A375 (cell line): ENCODE measurements around the gene HAVCR2. TPM values are rescaled to one million over a fixed set of nuclear protein-coding genes. Genes with fewer than 3 reads are reported as not detected.

Source experiments
- total RNA-seq: library from RNA; depleted of rRNA; stranded (reverse); fragments of >200 nt; shearing (Covaris generic); gene quantifications from 2 replicates; pipeline ENCODE4 v1.2.3, GENCODE V29; 2014; rRNA removed

HAVCR2 gene
- 1.2 TPM in 1 of 2 replicates, not detected in the other for total RNA-seq

GRCh38 chr5:157108976-157109375, at the start of gene HAVCR2:
Gene HAVCR2, minus strand, starts transcription at chr5:157109044. Its CDS starts 61 bp downstream, at chr5:157108983.

GRCh38 chr5:157142317-157143126, 33.7 kb upstream of the HAVCR2 start, which contains the start of gene MED7:
Gene MED7, minus strand, starts transcription at chr5:157142865. Its CDS starts 3,434 bp downstream, at chr5:157139431.

GRCh38 chr5:157059093-157059539, 49.7 kb downstream of the HAVCR2 start, which contains the start of gene HAVCR1:
Gene HAVCR1, minus strand, starts transcription at chr5:157059116. Its CDS starts 1,173 bp downstream, at chr5:157057943.

Other genes with a start within 250 kb of the HAVCR2 start
- not detected in 2 replicates for gene TIMD4, start 145.8 kb downstream of the HAVCR2 start, total RNA-seq
- not detected in 2 replicates for gene HAVCR1, start 49.9 kb downstream of the HAVCR2 start, total RNA-seq
- 6.1 and 7.6 TPM in 2 replicates for gene MED7, start 33.8 kb upstream of the HAVCR2 start, total RNA-seq
- not detected in 2 replicates for gene GARIN3, start 57.2 kb upstream of the HAVCR2 start, total RNA-seq
- not detected in 2 replicates for gene ITK, start 71.8 kb upstream of the HAVCR2 start, total RNA-seq
- 8.4 and 14.2 TPM in 2 replicates for gene CYFIP2, start 157.1 kb upstream of the HAVCR2 start, total RNA-seq